ENCODE data around the gene GSTM4. TPM values are rescaled to one million over a fixed set of nuclear protein-coding genes. Genes with fewer than 3 reads are reported as not detected.

Gene GSTM4
- 10 to 100 TPM; 23.4 to 53.8 (median 33.8) TPM for total RNA-seq
- 10 to 100 TPM; 14.8 to 37.8 (median 16.5) TPM for polyA plus RNA-seq
- long read RNA-seq, donor 1, transcript GSTM4-204 (8 exons, 1,412 nt): major isoform, 15 of 16 reads
- long read RNA-seq, donor 1, partial matches to known transcripts: 0 of 16 reads
- long read RNA-seq, donor 1, other reads (novel, unspliced or antisense): 0 of 16 reads
- long read RNA-seq, donor 2, transcript GSTM4-204 (8 exons, 1,412 nt): major isoform, 6 of 6 reads
- long read RNA-seq, donor 2, partial matches to known transcripts: 0 of 6 reads
- long read RNA-seq, donor 2, other reads (novel, unspliced or antisense): 0 of 6 reads

DNA sequence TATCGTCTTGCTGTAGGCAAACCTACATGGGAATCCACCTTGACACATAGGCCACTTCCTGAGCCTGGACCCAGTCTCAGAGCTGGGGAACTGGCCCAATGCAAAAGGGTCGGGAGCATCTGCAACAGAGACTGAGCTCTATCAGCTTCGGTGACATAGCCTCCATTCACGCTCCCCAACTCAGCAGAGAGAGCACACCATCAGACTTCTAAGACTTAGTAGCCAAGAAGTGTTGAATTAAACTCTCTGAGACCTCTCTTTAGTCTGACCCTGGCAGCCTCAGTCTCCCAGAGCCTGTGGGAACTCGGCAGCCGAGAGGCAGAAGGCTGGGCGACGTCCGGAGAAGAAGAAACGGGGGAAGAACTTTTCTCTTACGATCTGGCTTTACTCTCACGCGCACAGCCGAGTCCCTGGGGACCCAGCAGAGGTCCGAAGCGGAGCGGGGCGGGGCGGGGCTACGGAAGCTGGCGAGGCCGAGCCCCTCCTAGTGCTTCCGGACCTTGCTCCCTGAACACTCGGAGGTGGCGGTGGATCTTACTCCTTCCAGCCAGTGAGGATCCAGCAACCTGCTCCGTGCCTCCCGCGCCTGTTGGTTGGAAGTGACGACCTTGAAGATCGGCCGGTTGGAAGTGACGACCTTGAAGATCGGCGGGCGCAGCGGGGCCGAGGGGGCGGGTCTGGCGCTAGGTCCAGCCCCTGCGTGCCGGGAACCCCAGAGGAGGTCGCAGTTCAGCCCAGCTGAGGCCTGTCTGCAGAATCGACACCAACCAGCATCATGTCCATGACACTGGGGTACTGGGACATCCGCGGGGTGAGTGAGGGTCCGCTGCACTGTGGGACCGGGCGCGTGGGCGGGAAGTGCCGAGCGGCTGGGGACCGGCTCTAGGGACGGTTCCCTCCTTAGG is at the start of gene GSTM4:
TSS of gene GSTM4 (plus strand) at position 485 of the 905 bp plus-strand sequence. CDS start at position 776, 291 bp downstream.
- peak; percentile 96 for DNase-seq
- peaks cover 0 to 44% (median 26%) of the 10 kb centered on the region in 6 donors for H3K4me1 ChIP-seq
- peak within 1 kb of the TSS; percentile 54 to 88 (median 84) for H3K27ac ChIP-seq
- no peaks in the 10 kb centered on the region for H3K9me3 ChIP-seq
- TF ChIP-seq, protein P1, sequence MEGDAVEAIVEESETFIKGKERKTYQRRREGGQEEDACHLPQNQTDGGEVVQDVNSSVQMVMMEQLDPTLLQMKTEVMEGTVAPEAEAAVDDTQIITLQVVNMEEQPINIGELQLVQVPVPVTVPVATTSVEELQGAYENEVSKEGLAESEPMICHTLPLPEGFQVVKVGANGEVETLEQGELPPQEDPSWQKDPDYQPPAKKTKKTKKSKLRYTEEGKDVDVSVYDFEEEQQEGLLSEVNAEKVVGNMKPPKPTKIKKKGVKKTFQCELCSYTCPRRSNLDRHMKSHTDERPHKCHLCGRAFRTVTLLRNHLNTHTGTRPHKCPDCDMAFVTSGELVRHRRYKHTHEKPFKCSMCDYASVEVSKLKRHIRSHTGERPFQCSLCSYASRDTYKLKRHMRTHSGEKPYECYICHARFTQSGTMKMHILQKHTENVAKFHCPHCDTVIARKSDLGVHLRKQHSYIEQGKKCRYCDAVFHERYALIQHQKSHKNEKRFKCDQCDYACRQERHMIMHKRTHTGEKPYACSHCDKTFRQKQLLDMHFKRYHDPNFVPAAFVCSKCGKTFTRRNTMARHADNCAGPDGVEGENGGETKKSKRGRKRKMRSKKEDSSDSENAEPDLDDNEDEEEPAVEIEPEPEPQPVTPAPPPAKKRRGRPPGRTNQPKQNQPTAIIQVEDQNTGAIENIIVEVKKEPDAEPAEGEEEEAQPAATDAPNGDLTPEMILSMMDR (IDR thresholded peaks at IDR 0.05 in 8 of 11, conservative IDR thresholded peaks at IDR 0.05 in 3 of 11): peak in 3 of 11 experiments; percentile 14 to 16 (median 15)
- TF ChIP-seq POLR2AphosphoS5 (IDR thresholded peaks at IDR 0.05) (peak; percentile 79 to 87 (median 83)), POLR2A (IDR thresholded peaks at IDR 0.05) (no peak)
- intact Hi-C loops (cut with DNase I; ENCODE audit: low total_unique reads): no loop called here
- H3K4me3 ChIP-seq: peak within 1 kb of the TSS; percentile 58 to 91 (median 82)
- H3K36me3 ChIP-seq: peaks cover 0 to 32% (median 15%) of the 10 kb centered on the region in 6 donors
- 0 to 3% (median 3%) methylated on average over 13 to 54 of the region's 54 CpGs for WGBS, 5 donors
- no peaks in the 10 kb centered on the region for H3K27me3 ChIP-seq (replicated peaks in 1 of 7)

DNA sequence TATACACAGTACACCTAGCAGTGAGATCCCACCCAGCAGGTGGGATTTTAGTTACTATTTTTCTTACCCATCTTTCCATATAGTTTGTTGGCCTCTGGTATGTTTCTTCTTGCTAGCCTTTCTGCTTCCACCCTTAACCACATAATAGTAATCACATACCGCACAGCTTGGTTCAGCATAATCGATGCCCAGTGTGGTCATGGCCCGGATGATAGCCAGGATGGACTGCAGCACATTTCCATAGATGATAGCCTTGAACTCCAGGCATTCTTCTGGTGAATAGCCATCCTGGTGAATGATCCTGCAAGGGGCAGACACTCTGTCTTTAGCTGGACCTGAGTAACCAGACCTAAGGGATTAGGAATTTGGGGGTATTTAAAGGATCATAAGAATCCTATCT is 46.0 kb upstream of the GSTM4 start:
- Histone ChIP-seq H3K27me3 (replicated peaks in 1 of 7) (no peaks in the 10 kb centered on the region), H3K4me1 (peaks cover 0 to 33% (median 1%) of the 10 kb centered on the region in 6 donors), H3K36me3 (peaks cover 0 to 6% (median 0%) of the 10 kb centered on the region in 6 donors), H3K4me3 (no peak overlapping the region), H3K9me3 (no peaks in the 10 kb centered on the region), H3K27ac (no peak overlapping the region)
- intact Hi-C loops (cut with DNase I; ENCODE audit: low total_unique reads): no loop called here
- 88 to 97% (median 93%) methylated on average over 3 of the region's 3 CpGs for WGBS, 5 donors
- TF ChIP-seq POLR2A (IDR thresholded peaks at IDR 0.05): no peak
- TF ChIP-seq POLR2AphosphoS5 (IDR thresholded peaks at IDR 0.05): no peak
- TF ChIP-seq, protein P1 (IDR thresholded peaks at IDR 0.05 in 8 of 11, conservative IDR thresholded peaks at IDR 0.05 in 3 of 11): no peak
- no peak for DNase-seq

DNA sequence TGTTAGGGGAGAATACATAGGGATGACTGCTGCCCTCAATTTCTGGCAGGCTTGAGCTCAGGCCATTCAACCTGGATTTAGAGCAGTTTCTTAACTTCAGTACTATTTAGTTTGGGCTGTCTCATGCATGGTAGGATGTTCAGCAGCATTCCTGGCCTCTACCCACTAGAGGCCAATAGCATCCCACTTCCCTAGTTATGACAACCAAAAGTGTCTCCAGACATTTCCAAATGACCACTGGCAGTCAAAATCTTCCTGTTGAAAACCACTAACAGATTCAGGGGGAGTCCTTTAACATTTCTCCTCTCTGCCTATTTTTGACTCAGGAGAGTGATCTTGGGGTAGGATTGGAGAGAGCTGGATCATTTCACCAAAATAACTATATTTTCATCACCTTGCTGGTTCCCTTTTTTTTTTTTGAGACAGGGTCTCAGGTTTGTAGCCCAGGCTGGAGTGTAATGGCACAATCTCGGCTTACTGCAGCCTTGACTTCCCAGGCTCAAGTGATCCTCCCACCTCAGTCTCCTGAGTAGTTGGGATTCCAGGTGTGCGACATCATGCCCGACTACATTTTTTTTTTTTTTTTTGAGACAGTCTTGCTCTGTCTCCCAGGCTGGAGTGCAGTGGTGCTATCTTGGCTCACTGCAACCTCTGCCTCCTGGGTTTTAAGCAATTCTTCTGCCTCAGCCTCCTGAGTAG is 45.1 kb upstream of the GSTM4 start:
- intact Hi-C loops (cut with DNase I; ENCODE audit: low total_unique reads): no loop called here
- H3K36me3 ChIP-seq: peaks cover 0 to 6% (median 0%) of the 10 kb centered on the region in 6 donors
- no peaks in the 10 kb centered on the region for H3K27me3 ChIP-seq (replicated peaks in 1 of 7)
- TF ChIP-seq POLR2A (IDR thresholded peaks at IDR 0.05) (no peak), POLR2AphosphoS5 (IDR thresholded peaks at IDR 0.05) (no peak)
- TF ChIP-seq, protein P1 (IDR thresholded peaks at IDR 0.05 in 8 of 11, conservative IDR thresholded peaks at IDR 0.05 in 3 of 11): no peak
- H3K4me1 ChIP-seq: peaks cover 0 to 42% (median 10%) of the 10 kb centered on the region in 6 donors
- 87 to 95% (median 91%) methylated on average over 3 of the region's 3 CpGs for WGBS, 5 donors
- no peak overlapping the region for H3K4me3 ChIP-seq
- H3K27ac ChIP-seq: no peak overlapping the region
- no peak for DNase-seq
- H3K9me3 ChIP-seq: no peaks in the 10 kb centered on the region

Data from spleen (tissue), 13 donors.